Activated T-cell treated with anti-CD3 and anti-CD28 coated beads, Interleukin-2, amount 50 U/mL, for 1 hour (primary cell): Measurements from ENCODE around the gene TRIM41.

Source experiments
- DNase-seq: peaks from one replicate; pipeline ENCODE4 v3.0.0-alpha.2; 2020

Gene TRIM41

DNA sequence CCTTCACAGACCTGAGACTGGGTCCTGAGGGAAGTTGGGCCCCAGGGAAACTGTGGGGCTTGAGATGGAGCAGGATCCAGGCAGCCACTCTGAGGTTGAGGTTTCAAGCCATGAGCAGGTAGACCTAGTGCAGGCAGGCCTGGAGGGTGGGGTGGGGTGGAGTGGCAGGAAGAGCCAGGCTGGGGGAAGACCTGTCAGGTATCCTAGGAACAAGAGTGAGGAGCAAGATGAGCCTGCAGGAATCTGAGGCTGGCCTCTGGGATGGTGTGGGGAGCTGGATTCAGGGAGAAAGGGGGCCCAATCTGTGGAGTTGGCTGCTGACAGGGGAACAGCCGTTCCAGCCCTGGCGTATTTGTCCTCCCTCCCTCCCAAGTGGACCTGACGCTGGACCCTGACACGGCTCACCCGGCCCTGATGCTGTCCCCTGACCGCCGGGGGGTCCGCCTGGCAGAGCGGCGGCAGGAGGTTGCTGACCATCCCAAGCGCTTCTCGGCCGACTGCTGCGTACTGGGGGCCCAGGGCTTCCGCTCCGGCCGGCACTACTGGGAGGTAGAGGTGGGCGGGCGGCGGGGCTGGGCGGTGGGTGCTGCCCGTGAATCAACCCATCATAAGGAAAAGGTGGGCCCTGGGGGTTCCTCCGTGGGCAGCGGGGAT, 10.8 kb downstream of the TRIM41 start:
- no peak for DNase-seq

DNA sequence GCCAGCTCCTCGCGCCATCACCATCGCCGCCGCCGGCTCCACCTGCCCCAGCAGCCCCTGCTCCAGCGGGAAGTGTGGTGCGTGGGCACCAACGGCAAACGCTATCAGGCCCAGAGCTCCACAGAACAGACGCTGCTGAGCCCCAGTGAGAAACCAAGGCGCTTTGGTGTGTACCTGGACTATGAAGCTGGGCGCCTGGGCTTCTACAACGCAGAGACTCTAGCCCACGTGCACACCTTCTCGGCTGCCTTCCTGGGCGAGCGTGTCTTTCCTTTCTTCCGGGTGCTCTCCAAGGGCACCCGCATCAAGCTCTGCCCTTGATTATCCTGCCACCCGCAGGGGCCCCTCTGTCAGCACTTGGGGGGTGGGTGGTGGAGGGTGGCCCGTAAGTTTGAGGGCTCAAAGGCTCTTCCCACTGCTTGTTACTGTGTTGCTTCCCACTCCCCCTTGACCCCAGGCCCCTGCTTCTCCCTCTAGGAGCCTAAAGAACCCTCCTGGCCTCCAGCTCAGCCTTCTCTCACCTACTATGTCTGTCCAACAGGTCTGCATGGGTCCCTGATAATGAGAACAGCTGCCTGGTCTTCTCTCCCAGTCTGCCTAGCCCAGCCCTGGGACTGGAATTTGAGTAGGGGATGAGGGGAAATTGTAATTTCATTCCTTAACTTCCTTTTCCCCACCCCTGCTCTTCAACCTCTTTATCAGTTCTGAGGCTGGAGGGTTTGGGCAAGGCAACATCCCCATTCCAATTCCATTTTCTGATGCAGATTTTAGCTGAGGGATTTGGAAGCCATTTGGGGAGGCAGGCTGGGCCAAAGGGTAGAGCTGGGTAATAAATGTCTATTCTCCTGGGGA, 11.6 kb downstream of the TRIM41 start:
- DNase-seq = no peak

DNA sequence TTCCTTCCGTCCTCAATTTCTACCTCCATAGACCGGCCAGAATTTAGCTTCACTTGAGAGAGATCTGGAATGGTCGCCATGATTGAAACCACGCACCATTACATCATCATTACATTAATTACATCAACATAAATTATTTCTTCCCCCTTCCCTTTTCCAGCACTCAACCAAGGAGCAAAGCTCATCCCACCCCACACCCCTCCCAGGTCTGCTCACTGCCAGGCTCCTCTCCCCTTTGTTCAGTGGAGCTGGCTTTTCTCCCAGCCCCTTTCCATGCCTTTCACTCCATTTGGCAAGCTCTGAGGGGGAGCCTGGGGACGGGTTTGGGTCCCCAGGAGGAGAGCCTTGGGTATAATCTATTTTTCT, 12.2 kb downstream of the TRIM41 start:
- DNase-seq = no peak

DNA sequence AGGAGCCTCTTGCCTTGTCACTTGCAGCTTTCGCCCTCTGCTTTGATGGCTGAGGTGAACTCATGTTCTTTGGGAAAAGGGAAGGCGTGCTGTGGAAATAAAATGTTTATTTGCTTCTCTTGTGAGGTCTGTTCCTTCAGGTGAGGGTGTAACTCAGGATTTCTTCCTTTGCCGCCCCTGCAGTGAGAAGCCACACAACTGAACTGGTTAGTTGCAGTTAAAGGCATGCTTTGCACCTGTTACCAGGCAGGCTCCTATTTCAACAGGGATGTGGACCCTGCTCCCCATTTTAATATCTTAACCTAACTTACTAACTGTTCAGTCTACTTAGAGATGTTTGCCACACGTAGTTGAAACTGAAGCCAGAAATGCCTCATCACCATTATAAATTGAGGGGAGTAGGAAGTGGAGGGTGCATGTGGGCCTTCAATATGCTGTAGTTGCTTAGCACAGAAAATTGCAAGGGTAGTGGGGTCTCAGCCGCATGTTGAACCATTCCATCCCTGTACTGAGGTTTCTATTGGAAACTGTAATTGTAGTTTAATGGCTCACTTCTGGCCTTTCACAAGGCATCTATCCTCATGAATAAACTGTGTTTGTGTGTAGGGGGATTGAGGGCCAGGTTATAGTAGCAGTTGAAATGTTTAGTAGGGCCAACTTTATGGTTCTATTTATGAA, 12.7 kb downstream of the TRIM41 start:
- no peak for DNase-seq

DNA sequence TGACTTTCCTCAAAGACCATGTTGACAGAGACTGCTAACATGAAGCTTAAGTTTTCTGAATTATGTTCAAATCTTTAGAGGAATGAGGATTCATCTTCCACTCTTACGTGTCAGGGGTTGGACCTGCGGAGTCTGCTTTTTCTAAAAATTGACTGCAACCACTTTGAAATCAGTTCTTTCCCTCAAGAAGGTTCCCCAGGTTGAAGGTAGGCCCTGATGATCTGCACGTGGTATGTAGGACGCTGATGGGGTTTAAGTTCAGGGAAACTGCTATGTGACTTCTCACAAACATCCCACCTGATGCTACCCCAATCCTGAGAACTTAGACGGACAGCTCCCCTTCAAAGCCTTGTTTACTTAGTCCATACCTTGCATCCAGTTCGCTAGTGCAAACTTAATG, 13.4 kb downstream of the TRIM41 start:
- no peak for DNase-seq

DNA sequence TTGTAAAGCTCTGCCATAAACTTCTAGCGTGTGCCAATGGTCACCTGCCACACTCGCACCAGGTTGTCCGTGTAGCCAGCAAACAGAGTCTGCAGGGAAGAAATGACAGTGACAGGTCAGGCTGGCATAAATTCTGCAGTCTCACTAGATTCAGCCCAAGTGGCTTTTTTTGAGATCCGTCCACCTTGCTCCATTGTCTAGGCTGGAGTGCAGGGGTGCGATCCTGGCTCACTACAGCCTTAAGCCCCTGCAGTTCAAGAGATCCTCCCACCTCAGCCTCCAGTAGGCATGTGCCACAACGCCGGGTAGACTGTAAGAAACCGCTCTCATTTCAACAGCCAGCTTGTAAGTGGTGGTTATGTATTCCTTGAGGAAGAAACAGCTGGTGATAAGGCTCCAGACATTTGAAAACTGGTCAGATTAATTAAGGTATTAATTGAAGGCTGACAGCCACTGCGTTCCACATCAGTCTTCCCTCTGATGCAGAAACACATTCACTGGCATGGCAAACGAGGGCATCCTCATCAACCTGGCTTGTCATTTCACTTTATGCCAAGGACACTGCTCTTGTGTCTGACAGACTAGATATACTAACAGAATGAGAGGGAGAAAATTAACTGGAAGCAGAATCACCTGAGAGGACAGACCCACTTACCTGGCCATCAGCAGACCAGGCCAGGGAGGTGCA, 14.0 kb downstream of the TRIM41 start:
- no peak for DNase-seq

DNA sequence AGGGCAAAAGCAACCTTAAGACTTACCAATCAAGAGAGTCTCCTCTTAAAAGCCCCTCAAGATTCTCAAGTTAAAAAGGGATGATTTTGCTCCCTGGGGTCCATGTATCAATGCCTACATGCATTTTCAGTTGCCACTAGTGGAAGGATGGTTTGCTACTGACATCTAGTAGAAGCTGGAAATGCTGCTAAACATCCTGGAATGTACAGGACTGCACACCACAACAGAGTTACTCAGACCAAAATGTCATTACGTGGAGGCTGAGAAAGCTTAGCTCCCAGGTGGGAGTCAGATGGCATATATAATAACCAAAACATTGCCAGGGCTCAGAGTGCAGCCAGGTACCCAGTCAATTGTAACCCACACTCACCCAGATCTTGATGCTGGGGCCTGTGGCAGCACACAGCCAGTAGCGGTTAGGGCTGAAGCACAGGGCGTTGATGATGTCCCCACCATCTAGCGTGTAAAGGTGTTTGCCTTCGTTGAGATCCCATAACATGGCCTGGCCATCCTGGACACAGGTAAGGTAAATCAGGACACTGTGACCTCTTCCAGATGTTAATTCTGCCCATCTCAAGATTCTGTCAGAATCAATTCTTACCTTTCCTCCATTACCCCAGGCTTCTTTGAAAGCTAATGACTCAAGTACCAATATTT, 14.8 kb downstream of the TRIM41 start:
- DNase-seq = no peak

DNA sequence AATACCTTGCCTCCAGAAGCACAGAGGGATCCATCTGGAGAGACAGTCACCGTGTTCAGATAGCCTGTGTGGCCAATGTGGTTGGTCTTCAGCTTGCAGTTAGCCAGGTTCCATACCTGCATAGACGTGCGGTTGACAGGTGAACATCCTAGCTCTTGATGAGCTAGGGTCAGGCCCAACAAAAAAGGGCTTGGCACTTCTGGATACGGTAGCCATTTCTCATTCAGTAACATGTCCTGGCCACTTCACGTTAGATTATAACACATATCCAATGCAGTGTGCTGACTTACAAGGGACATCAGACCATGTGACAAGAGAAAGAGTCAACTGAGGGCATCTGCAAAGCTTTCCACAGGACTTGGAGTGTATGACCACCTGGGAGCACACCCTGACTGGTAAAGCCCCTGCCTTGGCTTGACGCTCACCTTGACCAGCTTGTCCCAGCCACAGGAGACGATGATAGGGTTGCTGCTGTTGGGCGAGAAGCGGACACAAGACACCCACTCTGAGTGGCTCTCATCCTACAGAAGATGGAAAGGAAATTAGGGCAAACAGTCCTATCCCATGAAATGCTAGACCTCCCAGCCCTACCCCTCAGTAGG, 16.1 kb downstream of the TRIM41 start:
- no peak for DNase-seq

DNA sequence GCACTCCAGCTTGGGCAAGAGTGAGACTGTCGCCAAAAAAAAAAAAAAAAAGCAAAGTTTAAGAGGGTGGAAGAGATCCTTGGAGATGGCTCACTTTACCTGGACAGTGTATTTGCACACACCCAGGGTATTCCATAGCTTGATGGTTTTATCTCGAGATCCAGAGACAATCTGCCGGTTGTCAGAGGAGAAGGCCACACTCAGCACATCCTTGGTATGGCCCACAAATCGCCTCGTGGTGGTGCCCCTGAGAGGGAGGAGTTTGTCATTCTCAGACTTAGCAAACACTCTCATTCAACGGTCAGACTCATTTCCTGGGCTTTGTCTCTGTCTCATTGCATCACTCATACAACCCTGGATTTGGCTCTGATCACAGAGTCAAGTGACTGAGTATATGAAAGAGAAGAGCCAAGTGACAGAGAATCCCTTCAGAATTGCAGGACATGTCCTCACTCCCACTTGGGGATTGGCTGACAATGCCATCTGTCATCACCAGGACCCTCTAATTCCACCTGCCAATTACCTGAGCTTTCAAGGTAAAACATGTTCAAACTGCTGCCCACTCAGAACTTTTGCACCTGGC, 18.4 kb downstream of the TRIM41 start:
- DNase-seq = no peak

DNA sequence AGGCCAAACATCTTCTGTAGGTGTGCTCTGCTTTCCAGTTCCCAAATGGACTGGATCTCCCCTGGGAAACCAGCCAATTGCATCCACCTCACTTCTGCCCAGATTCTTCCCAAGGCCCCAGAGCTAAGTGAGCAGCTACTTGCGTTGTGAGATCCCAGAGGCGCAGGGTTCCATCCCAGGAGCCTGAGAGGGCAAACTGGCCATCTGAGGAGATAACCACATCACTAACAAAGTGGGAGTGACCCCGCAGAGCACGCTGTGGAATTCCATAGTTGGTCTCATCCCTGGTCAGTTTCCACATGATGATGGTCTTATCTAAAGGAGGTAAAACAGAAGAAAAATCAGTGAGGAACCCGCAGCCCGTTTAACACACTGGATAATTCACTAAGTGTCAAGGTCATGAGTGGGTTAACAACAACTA, 19.0 kb downstream of the TRIM41 start:
- DNase-seq = no peak

DNA sequence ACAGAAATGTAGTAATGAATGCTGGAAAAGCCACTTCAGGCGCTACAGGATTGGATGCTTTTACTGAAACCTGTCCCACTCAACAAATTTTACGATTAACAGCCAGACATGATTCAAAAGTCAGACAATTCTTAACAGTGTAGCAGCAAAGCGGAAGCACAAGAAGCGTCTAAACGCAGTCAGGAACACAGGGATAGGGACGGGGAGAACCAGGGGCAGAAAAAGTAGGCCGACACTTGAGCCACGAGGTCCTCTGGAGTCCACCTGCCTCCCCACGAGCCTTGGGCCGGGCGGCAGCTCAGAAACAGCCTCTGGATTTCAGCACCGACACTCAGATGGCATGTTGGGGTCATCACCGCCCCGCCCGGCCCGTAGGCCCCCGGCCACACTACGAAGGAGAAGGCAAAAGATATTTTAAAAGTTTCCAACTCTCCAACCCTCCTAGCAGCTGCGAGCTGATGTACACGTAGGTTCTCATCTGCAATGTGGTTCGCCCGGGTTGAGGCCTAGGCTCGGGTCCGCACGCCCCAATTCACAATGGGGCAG, 20.0 kb downstream of the TRIM41 start:
- no peak for DNase-seq

DNA sequence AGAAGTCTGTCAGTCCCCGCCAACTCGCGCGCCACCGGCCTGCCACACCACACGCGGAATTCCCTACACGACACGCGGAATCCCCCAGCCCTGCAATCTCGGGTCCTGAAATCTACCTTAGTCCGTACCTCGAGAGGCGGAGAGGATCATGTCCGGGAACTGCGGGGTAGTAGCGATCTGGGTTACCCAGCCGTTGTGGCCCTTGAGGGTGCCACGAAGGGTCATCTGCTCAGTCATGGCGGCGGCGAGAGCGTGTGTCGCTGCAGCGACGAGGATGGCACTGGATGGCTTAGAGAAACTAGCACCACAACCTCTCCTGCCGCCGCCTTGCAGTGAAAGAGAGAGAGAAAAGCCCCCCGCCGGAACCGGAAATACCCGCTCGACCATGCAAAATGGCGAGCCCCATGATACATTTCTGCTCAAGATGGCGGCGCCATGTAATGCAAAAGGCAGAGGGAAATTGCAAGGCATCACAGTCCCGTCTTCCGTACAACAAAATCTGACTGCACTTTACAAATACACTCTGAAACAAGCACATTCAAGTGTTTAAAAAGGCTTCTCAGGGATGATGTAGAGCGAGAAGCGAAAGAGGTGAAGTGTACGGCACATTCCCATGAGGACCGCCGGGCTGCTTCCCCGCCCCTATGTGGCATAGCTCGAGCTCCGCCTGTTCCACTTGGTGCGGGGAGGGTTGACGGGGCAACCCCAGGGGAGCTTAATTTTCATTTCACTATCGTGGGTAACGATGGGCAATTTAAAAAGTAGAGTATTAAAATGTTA, 20.7 kb downstream of the TRIM41 start, which contains the start of gene RACK1:
RACK1 (minus strand) TSS at position 343 of the 780 bp plus-strand sequence; CDS start at position 237, 106 bp downstream.
- DNase-seq = peak; percentile 87

DNA sequence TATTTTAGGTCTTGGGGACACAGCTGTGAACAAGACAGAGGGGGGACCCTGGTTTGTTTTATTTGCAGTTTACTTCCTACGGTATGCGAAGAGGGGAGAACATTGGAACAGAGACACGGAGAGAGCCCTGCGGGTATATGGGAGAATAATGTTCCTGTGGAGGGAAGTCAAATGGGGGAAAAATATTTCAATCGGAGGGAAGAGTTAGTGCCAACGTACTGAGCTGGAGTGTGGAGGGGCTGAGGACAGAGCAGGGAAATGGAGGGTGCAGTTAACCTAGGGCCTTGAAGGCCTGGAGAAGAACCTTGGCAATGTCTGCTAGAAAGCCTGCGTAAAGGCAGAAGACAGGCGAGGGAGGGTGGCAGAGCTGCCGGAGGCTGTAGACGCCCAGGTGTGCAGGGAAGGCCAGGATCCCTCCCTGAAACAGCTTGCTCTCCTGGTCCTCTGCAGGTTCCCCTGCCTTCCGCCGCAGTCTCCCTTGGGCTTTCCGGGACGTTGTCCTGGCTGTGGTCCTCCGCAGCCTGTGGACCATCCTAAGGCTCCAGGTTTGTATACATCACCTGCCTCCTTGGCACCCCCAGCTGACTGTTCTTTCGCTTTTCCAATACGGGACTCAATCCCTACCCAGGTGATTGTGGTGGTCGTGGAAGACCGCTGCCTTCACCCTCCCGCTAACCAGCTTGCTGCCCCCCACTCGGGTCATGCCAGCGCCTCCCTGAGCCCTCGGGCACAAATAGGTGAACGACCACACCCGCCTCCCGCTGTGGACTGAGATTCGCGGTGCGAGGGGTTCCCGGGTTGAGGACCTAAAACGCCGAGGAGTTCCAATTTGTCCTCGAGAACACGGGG, 22.6 kb downstream of the TRIM41 start:
- no peak for DNase-seq

DNA sequence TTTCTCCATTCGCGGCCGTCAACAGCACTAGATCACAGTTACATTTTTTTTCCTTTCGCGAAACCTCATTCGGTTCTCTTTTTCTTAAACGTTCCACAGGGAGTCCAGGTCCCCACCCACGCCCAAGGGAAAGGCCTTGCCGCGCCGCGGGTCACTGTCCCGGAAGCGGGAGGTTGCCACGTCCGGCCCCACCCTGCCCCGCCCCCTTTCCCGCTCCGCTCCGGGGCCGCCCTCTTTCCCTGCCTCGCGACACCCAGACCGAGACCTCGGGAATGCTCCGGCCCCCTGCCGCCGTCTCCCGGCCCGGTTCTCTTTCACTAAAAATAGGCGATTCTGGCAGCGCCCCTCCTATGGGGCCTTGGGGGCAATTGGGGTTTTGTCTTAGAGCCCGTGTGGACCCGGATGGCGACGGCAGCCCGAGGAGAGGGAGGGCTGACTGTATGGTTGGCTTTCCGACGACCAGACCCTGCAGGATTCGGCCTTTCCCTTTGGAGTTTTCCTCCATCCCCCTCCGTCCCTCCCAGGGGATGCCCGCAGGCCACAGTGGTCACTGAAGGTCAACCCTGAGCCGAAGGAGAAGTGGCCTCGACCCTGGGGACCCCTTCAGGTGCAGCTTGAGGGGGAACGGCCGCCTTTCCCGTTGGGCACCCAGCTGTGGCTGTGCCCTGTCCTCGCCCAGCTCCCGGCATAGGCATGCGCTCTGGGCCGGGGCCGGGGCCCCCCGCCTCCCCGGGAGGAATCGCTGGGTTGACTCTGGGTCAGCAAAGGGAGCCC, 23.4 kb downstream of the TRIM41 start:
- DNase-seq = peak; percentile 74

DNA sequence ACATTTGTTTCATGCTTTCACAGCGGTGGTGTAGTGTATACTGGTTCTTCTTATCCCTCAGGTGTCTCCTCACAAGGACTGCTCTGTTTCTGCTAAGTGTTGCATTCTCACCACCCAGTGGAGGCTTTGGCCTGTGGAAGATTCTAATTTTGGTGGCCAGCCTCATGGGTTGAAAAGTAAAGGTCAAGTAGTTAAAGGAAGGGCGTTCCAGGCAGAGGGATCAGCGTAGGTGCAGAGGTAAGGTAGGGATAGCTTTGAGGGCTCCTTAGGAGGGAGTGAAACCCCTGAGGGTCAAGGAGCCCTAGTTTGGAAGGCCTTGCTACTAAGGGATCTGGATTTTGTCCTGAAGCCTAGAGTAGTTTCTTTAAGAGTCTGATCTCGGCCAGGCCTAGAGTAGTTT, 25.2 kb downstream of the TRIM41 start:
- no peak for DNase-seq

DNA sequence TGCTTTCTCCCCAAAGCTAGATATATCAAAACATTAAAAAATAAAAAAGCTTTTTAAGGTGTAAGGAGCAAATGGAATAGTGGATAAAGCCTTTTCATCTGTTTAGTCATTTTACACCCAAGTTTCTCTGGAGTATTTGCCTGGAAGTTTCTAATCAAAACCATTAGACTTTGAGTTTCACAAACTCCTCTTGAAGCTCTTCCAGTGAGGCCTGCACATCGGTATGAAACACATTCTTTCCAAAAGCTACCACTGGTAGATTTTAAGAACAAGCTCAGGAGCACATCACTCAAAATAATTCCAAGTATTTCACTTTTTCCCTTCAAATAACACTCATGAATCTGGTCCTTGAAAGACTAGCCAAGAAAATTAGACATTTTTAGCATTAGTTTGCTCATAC, 32.2 kb downstream of the TRIM41 start:
- DNase-seq = no peak

DNA sequence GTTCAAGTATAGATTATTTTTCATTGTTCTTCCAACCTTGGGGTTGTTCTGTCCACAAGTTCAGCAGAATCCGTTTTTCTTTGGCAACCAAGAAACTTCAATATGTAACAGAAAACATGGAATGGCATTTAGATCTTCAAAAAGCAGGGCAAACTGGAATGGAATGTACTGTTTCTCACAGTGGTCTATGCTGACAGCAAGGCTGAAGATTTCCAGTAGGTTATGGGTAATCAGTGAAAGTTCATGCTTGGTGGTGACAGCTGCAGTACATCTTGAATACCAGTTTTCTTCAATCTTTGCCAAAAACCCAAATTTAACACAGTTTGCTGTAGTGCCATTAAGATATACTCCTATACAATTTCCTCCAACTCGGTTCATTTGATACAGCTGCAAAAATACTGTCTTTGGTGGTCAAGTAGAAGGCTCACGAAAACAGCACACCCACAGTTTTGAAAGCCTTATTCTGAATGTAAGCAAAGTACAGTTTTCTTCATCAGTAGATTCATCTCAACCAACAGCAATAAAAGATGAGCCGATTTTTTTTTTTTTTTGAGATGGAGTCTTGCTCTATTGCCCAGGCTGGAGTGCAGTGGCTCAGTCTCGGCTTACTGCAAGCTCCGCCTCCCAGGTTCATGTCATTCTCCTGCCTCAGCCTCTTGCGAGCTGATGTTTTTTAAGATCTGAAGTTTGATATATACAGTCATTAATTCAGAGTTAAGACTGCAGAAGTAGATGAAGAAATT, 32.9 kb downstream of the TRIM41 start:
- no peak for DNase-seq

DNA sequence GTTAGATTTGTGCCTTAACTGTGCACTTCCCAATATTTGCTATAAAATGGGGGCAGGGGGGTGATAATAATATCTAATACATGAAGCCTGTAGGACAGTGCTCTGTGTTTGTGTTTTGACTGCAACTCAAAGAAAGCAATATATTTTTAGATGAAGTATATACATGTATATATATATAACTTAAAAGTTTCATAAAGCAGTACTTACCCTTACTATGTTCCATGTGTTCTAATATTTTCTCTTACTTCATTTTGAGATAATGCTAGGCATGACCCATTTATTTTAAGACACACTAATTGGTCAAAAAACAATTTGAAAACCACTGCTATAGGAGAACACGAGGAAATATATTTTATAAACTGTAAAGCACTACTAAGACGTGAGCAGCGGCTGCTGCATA, 35.5 kb downstream of the TRIM41 start:
- DNase-seq = no peak
